Activated CD8-positive, alpha-beta T cell treated with anti-CD3 and anti-CD28 coated beads for 36 hours (primary cell): ENCODE data around the gene ARHGDIA. TPM values are rescaled to one million over a fixed set of nuclear protein-coding genes. Genes with fewer than 3 reads are reported as not detected.

ENCODE experiments used
- ATAC-seq: fragments of 200-7000 bp; cut with Tn5 transposase; one replicate; pipeline ENCODE4 v1.10.0; 2021; ENCODE audit warnings: mild to moderate bottlenecking, moderate library complexity
- CTCF ChIA-PET: fragments of 350-600 bp; sonication (Branson Sonifier 250); formaldehyde crosslinking; loops from one replicate; lab custom pipeline; 2021; ENCODE audit warnings: antibody characterized with exemption; lab: Charles Lee
- POLR2A ChIA-PET: fragments of 350-600 bp; sonication (Branson Sonifier 250); formaldehyde crosslinking; loops from one replicate; lab custom pipeline; 2021; ENCODE audit warnings: antibody characterized with exemption; lab: Charles Lee
- DNase-seq: peaks from one replicate; pipeline ENCODE4 v3.0.0-alpha.2; 2020
- H3K27ac Mint-ChIP-seq: one replicate; pipeline ENCODE4 v1.8.0; 2021; ENCODE audit warnings: mild to moderate bottlenecking, mixed read lengths
- H3K27me3 Mint-ChIP-seq: one replicate; pipeline ENCODE4 v1.8.0; 2021; ENCODE audit warnings: mixed read lengths
- H3K36me3 Mint-ChIP-seq: one replicate; pipeline ENCODE4 v1.8.0; 2021; ENCODE audit warnings: low read depth, mixed read lengths
- H3K4me1 Mint-ChIP-seq: one replicate; pipeline ENCODE4 v1.8.0; 2021; ENCODE audit warnings: low read depth, mixed read lengths
- H3K4me3 Mint-ChIP-seq: one replicate; pipeline ENCODE4 v1.8.0; 2021; ENCODE audit warnings: mild to moderate bottlenecking, moderate library complexity, mixed read lengths
- H3K9me3 Mint-ChIP-seq: one replicate; pipeline ENCODE4 v1.8.0; 2021; ENCODE audit warnings: mixed read lengths
- CTCF ChIP-seq: fragments of 200-600 bp; IDR thresholded peaks from one replicate; pipeline ENCODE4 v1.8.0; 2022; ENCODE audit warnings: antibody characterized with exemption, mild to moderate bottlenecking
- intact Hi-C: fragments of 100-400 bp; cut with micrococcal nuclease; formaldehyde crosslinking; loops from one replicate; pipeline ENCODE4 v1.10.0; 2022
- total RNA-seq, 2 experiments: library from RNA; stranded (reverse); gene quantifications; one replicate each; pipeline ENCODE4 v1.2.3, GENCODE V29; 2021

ARHGDIA gene
- total RNA-seq, 2 experiments from 2014 or later: 450 to 470 TPM

- Mint-ChIP-seq H3K4me3 (no peak overlapping the region), H3K27ac (peak overlapping the region; percentile 2), H3K36me3 (peaks cover 54% of the 10 kb centered on the region)
Measured at GRCh38 chr17:81865733-81866439, 5.3 kb downstream of the ARHGDIA start.

DNA sequence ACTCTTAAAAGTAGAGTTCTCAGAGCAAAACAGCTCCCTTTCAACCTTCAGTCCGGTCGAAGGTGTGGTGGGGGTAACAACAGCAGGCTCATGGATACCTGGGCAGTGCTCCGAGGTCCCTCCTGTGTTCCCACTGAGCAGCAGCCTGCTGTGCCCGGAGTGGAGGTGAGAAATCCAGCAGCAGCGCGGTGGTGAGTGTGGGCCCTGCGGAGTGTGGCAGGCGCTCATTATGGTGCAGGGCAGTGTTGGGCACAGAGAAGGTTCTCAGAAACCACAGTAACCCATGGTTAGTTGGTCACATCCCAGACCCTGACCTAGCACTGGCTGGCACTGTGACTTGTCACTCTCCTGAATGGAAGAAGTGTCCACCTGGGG lies 5.8 kb downstream of the ARHGDIA start:
- intact Hi-C loops: no loop called here
- H3K4me3 Mint-ChIP-seq: no peak overlapping the region
- TF ChIP-seq CTCF: no peak
- peak overlapping the region; percentile 2 for H3K27ac Mint-ChIP-seq
- ChIA-PET POLR2A (interaction anchor here (1.5 to 3.0 kb wide), 5 partner anchors 13 to 161 kb away, joined by 5 to 14 read pairs (median 8); partner anchors contain the start of gene MRPL12), CTCF (interaction anchor here (1.2 kb wide), 1 partner anchor 130 kb away, joined by 3 read pairs; no protein-coding TSS in a partner anchor)
- H3K36me3 Mint-ChIP-seq: peaks cover 55% of the 10 kb centered on the region
- no peaks in the 10 kb centered on the region for H3K27me3 Mint-ChIP-seq
- ATAC-seq (no peak), DNase-seq (no peak)
- no peaks in the 10 kb centered on the region for H3K9me3 Mint-ChIP-seq
- H3K4me1 Mint-ChIP-seq: peaks cover 39% of the 10 kb centered on the region

More at GRCh38 chr17:81865733-81866439, 5.3 kb downstream of the ARHGDIA start:
- DNase-seq: no peak
- POLR2A ChIA-PET: interaction anchor here (1.3 to 3.0 kb wide), 10 partner anchors 13 to 161 kb away, joined by 3 to 14 read pairs (median 7); partner anchors contain the start of genes ANAPC11, MRPL12 and SLC25A10
- no peaks in the 10 kb centered on the region for H3K27me3 Mint-ChIP-seq
- peaks cover 39% of the 10 kb centered on the region for H3K4me1 Mint-ChIP-seq
- TF ChIP-seq CTCF: no peak
- H3K9me3 Mint-ChIP-seq: no peaks in the 10 kb centered on the region
- no peak for ATAC-seq
- CTCF ChIA-PET: interaction anchor here (0.6 to 1.2 kb wide), 2 partner anchors 89 to 131 kb away, joined by 3 read pairs; no protein-coding TSS in a partner anchor
- intact Hi-C loops: no loop called here

DNA sequence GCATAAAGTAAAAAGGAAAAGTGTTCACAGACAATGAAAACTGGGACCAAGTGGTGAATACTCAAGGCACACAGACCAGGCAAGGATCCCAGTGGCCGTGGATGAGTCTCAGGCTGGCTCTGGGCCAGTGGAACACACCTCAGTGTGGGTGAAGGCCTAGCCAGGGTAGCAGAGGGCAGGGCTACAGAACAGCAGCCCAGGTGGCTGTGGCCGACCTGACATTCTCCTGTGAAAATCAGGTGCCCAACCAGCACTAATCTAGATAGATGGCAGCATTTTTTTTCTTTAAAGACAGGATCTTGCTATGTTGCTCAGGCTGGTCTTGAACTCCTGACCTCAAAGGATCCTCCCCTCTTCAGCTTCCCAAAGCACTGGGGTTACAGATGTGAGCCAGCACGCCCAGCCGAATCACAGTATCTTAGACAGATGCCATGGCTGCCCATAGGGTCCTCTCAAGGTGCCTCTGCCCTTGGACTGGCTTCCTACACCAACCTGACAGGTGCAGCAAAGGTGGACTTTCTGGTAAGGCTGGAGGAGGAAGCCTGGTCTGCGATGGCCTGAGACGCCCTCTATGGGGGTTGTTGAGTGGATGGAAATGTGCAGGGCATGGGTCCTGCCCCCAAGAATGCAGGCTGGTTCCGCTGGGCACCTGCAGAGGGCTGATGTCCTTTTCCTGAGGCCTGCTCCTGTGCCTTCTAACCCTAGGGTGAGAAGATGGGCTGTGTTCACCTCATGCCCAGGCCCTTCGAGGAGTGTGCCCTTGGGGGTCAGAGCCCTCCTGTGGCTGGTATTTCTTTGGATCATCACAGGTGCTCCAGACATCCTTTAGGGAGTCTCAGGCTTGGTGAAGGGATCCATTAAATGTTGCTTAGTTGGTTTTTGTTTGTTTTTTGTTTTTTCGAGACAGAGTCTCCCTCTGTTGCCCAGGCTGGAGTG lies 7.0 kb downstream of the ARHGDIA start:
- Mint-ChIP-seq H3K27me3 (no peaks in the 10 kb centered on the region), H3K36me3 (peaks cover 52% of the 10 kb centered on the region), H3K27ac (peak overlapping the region; percentile 85), H3K4me1 (peaks cover 40% of the 10 kb centered on the region), H3K4me3 (peak overlapping the region; percentile 74), H3K9me3 (no peaks in the 10 kb centered on the region)
- ChIA-PET CTCF (interaction anchor here (1.1 kb wide), 1 partner anchor 9 kb away, joined by 3 read pairs; no protein-coding TSS in a partner anchor), POLR2A (interaction anchor here (1.5 to 3.7 kb wide), 4 partner anchors 8 to 24 kb away, joined by 4 to 10 read pairs (median 5); no protein-coding TSS in a partner anchor)
- DNase-seq (no peak), ATAC-seq (no peak)
- TF ChIP-seq CTCF: no peak
- intact Hi-C loops: no loop called here

GRCh38 chr17:81863123-81863675 lies 7.9 kb downstream of the ARHGDIA start:
- Mint-ChIP-seq H3K4me1 (peaks cover 47% of the 10 kb centered on the region), H3K27me3 (no peaks in the 10 kb centered on the region), H3K9me3 (no peaks in the 10 kb centered on the region), H3K27ac (peak overlapping the region; percentile 85), H3K36me3 (peaks cover 57% of the 10 kb centered on the region), H3K4me3 (peak overlapping the region; percentile 74)
- intact Hi-C loops: no loop called here
- ATAC-seq (no peak), DNase-seq (no peak)
- ChIA-PET POLR2A (interaction anchor here (0.7 to 3.7 kb wide), 6 partner anchors 9 to 136 kb away, joined by 3 to 10 read pairs (median 4); no protein-coding TSS in a partner anchor), CTCF (interaction anchor here (1.1 kb wide), 1 partner anchor 10 kb away, joined by 3 read pairs; no protein-coding TSS in a partner anchor)
- TF ChIP-seq CTCF: no peak
